DND-41 (cell line): ENCODE data around the gene ZDHHC7.

Experiments used
- CTCF ChIP-seq: IDR thresholded peaks from 2 replicates; pipeline ENCODE4 v1.5.1; 2012; ENCODE audit warnings: borderline replicate concordance, low read length, moderate library complexity, mild to moderate bottlenecking; ENCODE audit not compliant: poor library complexity, severe bottlenecking; ENCODE audit errors: extremely low read depth
- EZH2 ChIP-seq: IDR thresholded peaks from 3 replicates; pipeline ENCODE4 v1.6.1; 2012; ENCODE audit warnings: borderline replicate concordance, low read depth, mild to moderate bottlenecking, moderate library complexity, low read length, inconsistent platforms; ENCODE audit not compliant: severe bottlenecking

GRCh38 chr16:84960942-84961341 is 50.4 kb downstream of the ZDHHC7 start:
- TF ChIP-seq CTCF = no peak
- TF ChIP-seq EZH2 = no peak
